Measurements from ENCODE around the gene HOXD10. TPM values are rescaled to one million over a fixed set of nuclear protein-coding genes. Genes with fewer than 3 reads are reported as not detected.

HOXD10 gene
- total RNA-seq, 1 experiment from 2014 or later = 4.8 TPM

DNA sequence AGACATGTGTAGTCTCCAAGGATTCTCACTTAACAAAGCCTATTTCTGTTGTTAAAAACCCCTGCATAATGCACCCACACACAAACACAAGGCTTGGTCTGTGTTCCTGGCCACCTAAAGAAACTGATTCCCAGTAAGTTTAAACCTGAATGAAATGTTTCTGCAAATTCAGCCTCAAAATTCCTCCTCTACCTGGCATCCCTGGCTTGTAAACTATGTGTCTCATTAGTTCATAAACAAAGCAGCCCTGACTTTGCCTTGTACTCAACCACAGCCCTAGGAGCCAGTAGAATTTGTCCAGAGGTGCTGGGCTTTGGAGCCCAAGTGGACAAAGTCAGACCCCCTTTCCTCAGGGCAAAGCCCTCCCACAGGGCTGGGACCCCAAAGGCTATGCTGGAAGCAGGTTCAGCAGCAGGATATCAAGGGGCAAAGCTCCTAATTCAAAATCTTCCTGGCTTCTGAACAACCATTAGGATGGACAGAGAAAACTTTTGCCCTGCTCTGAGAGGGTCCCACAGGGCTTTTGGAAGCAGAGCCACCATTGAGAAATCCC is 26.7 kb upstream of the HOXD10 start:
- Histone ChIP-seq H3K27me3 (peaks cover 30% of the 10 kb centered on the region), H3K9me3 (no peaks in the 10 kb centered on the region), H3K4me3 (no peak overlapping the region), H3K36me3 (peaks cover 4% of the 10 kb centered on the region; the same call in 1 of the 2 replicates)
- DNase-seq = no peak

DNA sequence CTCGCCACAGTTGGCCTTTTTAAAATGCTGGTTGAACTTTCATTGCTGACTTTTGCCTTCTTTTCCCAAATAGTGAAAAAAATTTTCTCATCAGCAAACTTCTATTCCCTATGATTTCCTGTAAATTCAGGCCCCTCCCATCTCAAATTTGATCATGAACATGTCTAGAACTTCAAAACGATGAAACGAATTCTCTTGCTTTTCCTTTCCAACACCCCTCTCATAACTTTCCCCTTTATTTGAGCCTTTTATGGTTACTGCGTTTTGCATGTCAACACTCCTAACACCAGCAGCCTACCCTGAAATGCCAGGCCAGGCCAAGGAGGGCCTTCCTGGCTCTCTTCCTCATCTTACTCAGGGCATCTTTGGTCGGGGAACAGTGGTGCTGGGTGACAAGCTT is 25.7 kb upstream of the HOXD10 start:
- Histone ChIP-seq H3K4me3 (no peak overlapping the region), H3K36me3 (peaks cover 4% of the 10 kb centered on the region; the same call in 1 of the 2 replicates), H3K9me3 (no peaks in the 10 kb centered on the region), H3K27me3 (peaks cover 20% of the 10 kb centered on the region)
- DNase-seq = no peak

GRCh38 chr2:176091329-176092258 is 25.0 kb upstream of the HOXD10 start:
- peaks cover 4% of the 10 kb centered on the region; the same call in 1 of the 2 replicates for H3K36me3 ChIP-seq
- no peak overlapping the region for H3K4me3 ChIP-seq
- no peaks in the 10 kb centered on the region for H3K9me3 ChIP-seq
- DNase-seq = no peak
- peaks cover 13% of the 10 kb centered on the region for H3K27me3 ChIP-seq

GRCh38 chr2:176092270-176093144 is 24.1 kb upstream of the HOXD10 start, which contains the start of gene HOXD13:
TSS of gene HOXD13 (plus strand) at chr2:176092721. CDS start at chr2:176092891, 170 bp downstream.
- peak; percentile 61 for DNase-seq
- Histone ChIP-seq H3K9me3 (no peaks in the 10 kb centered on the region), H3K4me3 (peak within 1 kb of the TSS; percentile 59), H3K36me3 (peaks cover 4% of the 10 kb centered on the region; the same call in 1 of the 2 replicates), H3K27me3 (peaks cover 13% of the 10 kb centered on the region)

DNA sequence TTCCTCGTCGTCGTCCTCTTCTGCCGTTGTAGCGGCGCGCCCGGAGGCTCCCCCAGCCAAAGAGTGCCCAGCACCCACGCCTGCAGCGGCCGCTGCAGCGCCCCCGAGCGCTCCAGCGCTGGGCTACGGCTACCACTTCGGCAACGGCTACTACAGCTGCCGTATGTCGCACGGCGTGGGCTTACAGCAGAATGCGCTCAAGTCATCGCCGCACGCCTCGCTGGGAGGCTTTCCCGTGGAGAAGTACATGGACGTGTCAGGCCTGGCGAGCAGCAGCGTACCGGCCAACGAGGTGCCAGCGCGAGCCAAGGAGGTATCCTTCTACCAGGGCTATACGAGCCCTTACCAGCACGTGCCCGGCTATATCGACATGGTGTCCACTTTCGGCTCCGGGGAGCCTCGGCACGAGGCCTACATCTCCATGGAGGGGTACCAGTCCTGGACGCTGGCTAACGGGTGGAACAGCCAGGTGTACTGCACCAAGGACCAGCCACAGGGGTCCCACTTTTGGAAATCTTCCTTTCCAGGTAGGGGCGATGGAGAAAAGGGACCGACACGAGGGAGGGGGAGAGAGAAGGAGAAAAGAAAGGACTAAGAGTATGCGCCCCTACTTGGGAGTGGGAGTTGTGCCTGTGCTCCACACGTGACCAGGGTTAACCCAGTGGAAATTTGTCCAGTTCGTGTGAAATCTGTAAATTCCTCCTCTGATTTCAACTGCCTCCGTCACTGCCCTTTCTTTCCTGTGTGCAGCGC is 23.3 kb upstream of the HOXD10 start:
- H3K4me3 ChIP-seq = peak overlapping the region; percentile 59
- H3K27me3 ChIP-seq = peaks cover 14% of the 10 kb centered on the region
- peaks cover 4% of the 10 kb centered on the region; the same call in 1 of the 2 replicates for H3K36me3 ChIP-seq
- peak; percentile 62 for DNase-seq
- no peaks in the 10 kb centered on the region for H3K9me3 ChIP-seq

DNA sequence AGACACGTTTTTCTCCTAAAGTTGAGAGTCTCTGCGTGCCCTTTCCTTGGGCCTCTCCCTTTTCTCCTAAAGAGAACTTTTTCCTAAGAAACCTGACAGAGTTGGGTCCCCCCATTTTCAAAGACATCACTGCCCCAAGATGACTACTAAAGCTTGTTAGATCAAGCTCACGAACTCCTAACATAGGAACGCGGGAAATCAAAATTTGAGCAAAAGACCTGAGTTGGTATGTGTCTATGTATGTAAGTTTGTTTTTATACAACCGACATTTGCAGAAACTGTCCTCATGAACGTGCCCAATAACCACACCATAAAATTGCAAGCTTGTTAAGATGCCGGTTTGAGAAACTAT is 22.7 kb upstream of the HOXD10 start:
- H3K36me3 ChIP-seq = peaks cover 4% of the 10 kb centered on the region; the same call in 1 of the 2 replicates
- no peaks in the 10 kb centered on the region for H3K9me3 ChIP-seq
- peaks cover 13% of the 10 kb centered on the region for H3K27me3 ChIP-seq
- no peak for DNase-seq
- peak overlapping the region; percentile 59 for H3K4me3 ChIP-seq

DNA sequence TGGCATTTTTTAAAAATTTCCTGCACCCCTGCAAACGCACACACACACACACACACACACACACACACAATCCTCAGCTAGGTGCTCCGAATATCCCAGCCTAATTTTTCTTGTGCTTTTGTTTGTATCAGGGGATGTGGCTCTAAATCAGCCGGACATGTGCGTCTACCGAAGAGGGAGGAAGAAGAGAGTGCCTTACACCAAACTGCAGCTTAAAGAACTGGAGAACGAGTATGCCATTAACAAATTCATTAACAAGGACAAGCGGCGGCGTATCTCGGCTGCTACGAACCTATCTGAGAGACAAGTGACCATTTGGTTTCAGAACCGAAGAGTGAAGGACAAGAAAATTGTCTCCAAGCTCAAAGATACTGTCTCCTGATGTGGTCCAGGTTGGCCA is 22.2 kb upstream of the HOXD10 start:
- no peak for DNase-seq
- Histone ChIP-seq H3K4me3 (peak overlapping the region; percentile 59; the same call in 1 of the 2 replicates), H3K27me3 (peaks cover 11% of the 10 kb centered on the region), H3K36me3 (peaks cover 4% of the 10 kb centered on the region; the same call in 1 of the 2 replicates), H3K9me3 (no peaks in the 10 kb centered on the region)

DNA sequence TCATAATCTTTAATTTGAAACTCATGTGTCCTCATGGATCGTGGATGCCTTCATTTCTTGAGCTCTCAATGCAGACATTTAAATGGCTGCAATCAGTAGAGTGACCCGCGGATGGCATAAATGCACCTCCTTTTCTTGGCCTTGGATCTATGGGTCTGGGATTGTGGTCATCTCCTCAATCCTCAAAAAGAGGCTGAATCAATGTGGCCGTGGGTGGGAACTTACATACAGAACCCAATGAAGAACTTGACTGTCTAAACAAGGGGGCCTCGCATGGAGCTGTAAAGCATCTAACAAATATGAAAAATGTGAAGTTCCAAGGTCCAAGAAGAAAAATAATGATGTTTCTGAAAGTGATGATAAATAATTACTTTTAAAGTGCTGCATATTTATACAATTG is 21.2 kb upstream of the HOXD10 start:
- Histone ChIP-seq H3K9me3 (no peaks in the 10 kb centered on the region), H3K36me3 (peaks cover 4% of the 10 kb centered on the region; the same call in 1 of the 2 replicates), H3K27me3 (peaks cover 2% of the 10 kb centered on the region; the same call in 1 of the 2 replicates), H3K4me3 (no peak overlapping the region)
- no peak for DNase-seq

DNA sequence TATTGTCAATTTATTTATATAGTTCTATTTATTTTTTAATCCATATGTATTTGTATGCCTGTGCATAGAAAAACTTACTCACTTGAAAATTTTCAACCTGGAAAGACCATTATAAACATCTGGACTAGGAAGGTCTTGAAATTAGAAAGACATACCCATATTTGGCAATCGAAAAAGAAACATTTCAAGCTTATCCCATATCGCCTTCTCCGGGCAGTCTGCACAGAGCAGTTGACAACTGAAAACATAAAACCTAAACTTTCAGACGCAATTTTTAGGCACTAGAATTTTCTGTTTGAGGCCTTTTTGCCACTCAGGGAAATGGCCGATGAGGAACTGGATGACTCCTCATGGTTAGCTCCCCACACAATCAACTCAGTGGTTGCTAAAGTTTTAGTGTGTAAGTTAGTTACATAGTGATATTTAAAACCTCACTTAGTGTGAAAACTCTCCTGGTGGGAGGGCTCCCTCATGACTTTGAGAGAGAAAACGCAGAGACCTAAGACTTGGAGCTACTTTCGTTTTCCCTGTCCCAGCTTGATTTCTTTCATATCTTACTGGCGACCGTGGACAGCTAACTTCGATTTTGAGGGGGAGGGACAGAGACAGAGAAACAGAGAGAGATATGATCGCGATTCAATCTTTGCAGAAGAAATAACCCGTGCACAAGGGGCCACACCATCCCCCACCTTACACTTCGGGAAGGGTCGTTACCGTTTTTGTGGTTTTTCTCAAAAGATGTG is 20.2 kb upstream of the HOXD10 start:
- H3K36me3 ChIP-seq = peaks cover 4% of the 10 kb centered on the region; the same call in 1 of the 2 replicates
- H3K27me3 ChIP-seq = peaks cover 2% of the 10 kb centered on the region; the same call in 1 of the 2 replicates
- peak overlapping the region; percentile 63 for H3K4me3 ChIP-seq
- no peaks in the 10 kb centered on the region for H3K9me3 ChIP-seq
- DNase-seq = no peak

DNA sequence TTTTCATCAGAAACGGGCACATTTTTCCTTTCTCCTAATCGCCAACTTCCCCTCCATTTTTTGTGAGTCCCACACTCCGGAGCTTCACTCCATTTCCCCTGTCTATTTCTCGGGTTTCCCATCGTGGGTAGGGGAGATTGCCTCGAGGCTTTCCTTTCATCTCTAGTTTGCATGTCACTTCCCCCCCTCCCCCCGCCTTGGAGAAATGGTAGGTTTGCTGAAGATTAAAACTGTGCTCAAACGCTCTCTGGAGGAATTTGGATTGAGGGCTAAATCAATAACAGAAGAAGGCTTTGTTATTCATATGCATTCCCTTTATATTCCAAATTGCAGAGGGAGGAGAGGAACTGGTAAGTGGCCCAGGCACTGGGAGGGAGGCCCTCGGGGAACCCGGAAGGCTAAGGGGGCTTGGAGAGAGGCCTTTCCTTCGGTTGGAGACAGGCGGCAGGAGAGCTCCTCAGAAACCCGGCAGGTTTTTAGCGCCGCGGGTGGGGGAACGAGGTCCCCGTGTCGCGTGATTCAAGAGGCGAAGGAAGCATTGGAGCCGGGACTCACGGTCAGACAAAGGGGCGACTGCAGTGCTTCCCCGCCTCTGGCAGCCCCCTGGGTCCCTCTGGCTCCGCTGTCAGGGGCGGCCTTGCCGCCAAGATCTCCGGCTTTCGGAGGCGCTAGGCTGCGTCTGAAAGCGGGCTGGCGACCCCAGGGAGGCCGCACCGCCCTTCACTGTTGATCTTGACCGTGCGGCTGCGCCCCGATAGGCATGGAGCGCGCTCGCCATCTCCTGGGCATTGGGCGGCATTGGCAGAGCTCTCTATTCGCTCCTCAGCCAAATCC is 19.4 kb upstream of the HOXD10 start:
- Histone ChIP-seq H3K27me3 (peaks cover 2% of the 10 kb centered on the region; the same call in 1 of the 2 replicates), H3K4me3 (peak overlapping the region; percentile 63), H3K36me3 (peaks cover 4% of the 10 kb centered on the region; the same call in 1 of the 2 replicates), H3K9me3 (no peaks in the 10 kb centered on the region)
- peak; percentile 85 for DNase-seq

DNA sequence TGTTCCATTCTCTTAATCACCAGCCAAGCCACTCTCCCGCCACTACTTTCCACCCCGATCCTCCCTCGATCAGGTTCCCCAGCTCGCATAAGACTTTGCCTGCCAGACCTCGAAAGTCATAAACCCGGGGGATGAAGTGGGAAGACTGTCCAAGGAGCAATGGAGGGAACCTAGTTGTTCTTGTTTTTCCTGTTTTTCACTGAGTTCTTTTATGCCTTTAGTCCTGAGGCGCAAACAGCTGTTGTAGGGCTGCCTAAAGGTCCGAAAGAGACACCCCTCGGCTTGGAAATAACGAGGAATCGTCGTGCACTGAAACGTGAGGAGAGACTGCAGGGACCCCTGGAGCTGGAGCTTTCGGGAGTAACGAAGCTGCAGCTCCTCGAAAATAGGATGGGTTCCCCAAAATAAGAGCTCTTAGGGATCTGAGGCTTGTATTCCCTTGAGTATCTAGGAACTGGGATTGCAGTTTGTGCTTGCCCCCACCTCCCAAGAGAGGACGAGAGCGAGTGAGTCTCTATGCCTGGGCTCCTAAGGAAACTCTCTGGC is 18.7 kb upstream of the HOXD10 start:
- Histone ChIP-seq H3K36me3 (peaks cover 4% of the 10 kb centered on the region; the same call in 1 of the 2 replicates), H3K4me3 (peak overlapping the region; percentile 63), H3K9me3 (no peaks in the 10 kb centered on the region), H3K27me3 (peaks cover 2% of the 10 kb centered on the region; the same call in 1 of the 2 replicates)
- no peak for DNase-seq

DNA sequence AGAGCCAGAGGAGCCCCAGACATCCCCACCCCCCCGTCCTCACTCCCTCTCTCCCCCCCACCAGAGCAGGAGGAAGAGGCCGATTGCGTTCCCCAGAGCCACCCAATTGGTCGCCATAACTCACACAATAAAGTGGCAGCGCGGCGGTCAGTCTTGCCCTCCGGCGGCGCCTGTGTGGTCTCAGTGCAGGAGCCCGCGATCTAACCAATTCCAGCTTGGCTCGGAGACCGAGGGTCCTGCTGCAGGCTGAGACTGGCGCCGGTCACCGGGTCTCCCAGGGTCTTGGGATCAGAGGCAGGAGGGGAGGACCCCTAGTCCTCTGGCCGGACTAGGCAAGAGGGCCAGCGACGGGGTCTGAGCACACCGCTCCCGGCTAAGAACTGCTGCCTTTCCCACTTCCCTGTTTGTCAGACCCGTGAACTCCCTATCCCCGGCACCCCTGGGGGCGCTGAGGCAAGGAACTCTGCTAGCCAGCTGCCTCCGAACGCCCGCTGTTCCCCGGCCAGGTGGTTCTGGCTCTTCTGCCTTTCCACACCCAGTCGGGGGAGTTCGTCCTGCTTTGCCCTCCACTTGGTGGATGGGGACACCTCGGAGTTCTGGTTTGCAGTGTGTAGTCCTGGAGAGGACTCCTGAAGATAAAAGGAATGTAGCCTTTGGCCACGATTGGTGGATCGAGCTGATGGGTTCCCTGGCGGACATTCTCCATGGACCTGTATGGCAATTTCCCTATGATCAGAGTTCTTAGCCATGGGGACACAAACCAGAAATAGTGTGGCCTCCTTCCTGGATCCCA is 18.0 kb upstream of the HOXD10 start:
- no peaks in the 10 kb centered on the region for H3K9me3 ChIP-seq
- no peak for DNase-seq
- no peak overlapping the region for H3K4me3 ChIP-seq
- H3K36me3 ChIP-seq = peaks cover 4% of the 10 kb centered on the region; the same call in 1 of the 2 replicates
- H3K27me3 ChIP-seq = peaks cover 2% of the 10 kb centered on the region; the same call in 1 of the 2 replicates

- no peaks in the 10 kb centered on the region for H3K9me3 ChIP-seq
- peaks cover 2% of the 10 kb centered on the region; the same call in 1 of the 2 replicates for H3K27me3 ChIP-seq
- H3K4me3 ChIP-seq = no peak overlapping the region
- DNase-seq = no peak
- H3K36me3 ChIP-seq = peaks cover 4% of the 10 kb centered on the region; the same call in 1 of the 2 replicates
These were observed 17.3 kb upstream of the HOXD10 start for GRCh38 chr2:176099159-176099727.
